WERI-Rb-1 (cell line): ENCODE data around the gene TRIM33.

Experiments
- DNase-seq: peaks from one replicate; pipeline ENCODE4 v3.0.0-alpha.2; 2020
- H3K27ac ChIP-seq: fragments of 250-450 bp; sonication (Bioruptor Pico); 2 replicates; pipeline ENCODE4 v1.5.1; 2020; ENCODE audit warnings: mild to moderate bottlenecking, moderate library complexity
- H3K27me3 ChIP-seq: fragments of 250-450 bp; sonication (Bioruptor Pico); 2 replicates; pipeline ENCODE4 v1.5.1; 2021; ENCODE audit warnings: mild to moderate bottlenecking, low read depth, moderate library complexity; ENCODE audit not compliant: insufficient read depth, severe bottlenecking
- H3K36me3 ChIP-seq: fragments of 250-450 bp; sonication (Bioruptor Pico); 2 replicates; pipeline ENCODE4 v1.5.1; 2020; ENCODE audit warnings: mild to moderate bottlenecking, moderate library complexity
- H3K4me3 ChIP-seq: 2 replicates; pipeline ENCODE4 v1.5.1; 2011; ENCODE audit warnings: low read depth, mild to moderate bottlenecking, control low read depth, low read length
- H3K9me3 ChIP-seq: fragments of 250-450 bp; sonication (Bioruptor Pico); 2 replicates; pipeline ENCODE4 v1.5.1; 2021; ENCODE audit warnings: mild to moderate bottlenecking, moderate library complexity; ENCODE audit not compliant: severe bottlenecking
- TF ChIP-seq, protein P1 (sequence below): IDR thresholded peaks from 2 replicates; pipeline ENCODE4 v1.5.1; 2011; ENCODE audit warnings: low read depth, mild to moderate bottlenecking, control low read depth, inconsistent platforms, low read length

The TRIM33 gene

DNA sequence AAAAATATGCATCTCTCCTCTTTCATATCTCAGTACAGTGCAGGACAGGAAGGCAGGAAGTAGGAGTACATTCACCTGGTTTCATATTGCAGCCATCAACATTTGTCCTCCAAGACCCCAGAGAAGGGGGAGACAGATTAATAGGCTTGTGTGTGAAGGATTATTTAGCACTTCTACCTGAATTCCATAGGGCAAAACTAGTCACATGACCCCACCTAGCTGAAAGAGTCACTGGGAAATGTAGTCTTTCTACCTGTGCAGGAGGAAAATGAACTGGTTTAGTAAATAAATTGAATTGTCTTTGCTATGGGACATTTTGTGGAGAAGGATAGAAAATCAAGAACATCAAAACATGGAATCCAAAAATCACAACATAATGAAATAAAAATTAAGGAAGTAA lies 13.9 kb upstream of the TRIM33 start:
- Histone ChIP-seq H3K36me3 (no peaks in the 10 kb centered on the region), H3K27ac (no peak overlapping the region), H3K9me3 (no peaks in the 10 kb centered on the region), H3K4me3 (no peak overlapping the region), H3K27me3 (no peaks in the 10 kb centered on the region)
- no peak for DNase-seq
- TF ChIP-seq, protein P1, sequence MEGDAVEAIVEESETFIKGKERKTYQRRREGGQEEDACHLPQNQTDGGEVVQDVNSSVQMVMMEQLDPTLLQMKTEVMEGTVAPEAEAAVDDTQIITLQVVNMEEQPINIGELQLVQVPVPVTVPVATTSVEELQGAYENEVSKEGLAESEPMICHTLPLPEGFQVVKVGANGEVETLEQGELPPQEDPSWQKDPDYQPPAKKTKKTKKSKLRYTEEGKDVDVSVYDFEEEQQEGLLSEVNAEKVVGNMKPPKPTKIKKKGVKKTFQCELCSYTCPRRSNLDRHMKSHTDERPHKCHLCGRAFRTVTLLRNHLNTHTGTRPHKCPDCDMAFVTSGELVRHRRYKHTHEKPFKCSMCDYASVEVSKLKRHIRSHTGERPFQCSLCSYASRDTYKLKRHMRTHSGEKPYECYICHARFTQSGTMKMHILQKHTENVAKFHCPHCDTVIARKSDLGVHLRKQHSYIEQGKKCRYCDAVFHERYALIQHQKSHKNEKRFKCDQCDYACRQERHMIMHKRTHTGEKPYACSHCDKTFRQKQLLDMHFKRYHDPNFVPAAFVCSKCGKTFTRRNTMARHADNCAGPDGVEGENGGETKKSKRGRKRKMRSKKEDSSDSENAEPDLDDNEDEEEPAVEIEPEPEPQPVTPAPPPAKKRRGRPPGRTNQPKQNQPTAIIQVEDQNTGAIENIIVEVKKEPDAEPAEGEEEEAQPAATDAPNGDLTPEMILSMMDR: no peak

DNA sequence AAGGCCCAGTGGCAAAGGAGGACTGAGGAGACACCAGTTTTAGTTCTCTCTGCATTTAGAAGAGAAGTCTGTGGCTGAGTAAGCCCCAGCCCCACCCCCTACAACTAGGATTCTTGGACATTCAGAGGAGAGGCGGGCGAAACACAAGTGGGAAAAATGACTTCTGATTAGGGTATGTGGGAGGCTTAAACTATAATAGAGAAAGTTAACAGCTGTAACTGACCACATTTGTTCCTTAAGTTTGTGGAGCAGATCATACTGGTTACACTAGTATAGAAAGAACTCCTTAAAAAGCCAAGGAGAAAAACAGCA lies 11.2 kb upstream of the TRIM33 start:
- TF ChIP-seq, protein P1: no peak
- H3K9me3 ChIP-seq: no peaks in the 10 kb centered on the region
- no peaks in the 10 kb centered on the region for H3K36me3 ChIP-seq
- H3K4me3 ChIP-seq: no peak overlapping the region
- no peak overlapping the region for H3K27ac ChIP-seq
- no peaks in the 10 kb centered on the region for H3K27me3 ChIP-seq
- DNase-seq: no peak

DNA sequence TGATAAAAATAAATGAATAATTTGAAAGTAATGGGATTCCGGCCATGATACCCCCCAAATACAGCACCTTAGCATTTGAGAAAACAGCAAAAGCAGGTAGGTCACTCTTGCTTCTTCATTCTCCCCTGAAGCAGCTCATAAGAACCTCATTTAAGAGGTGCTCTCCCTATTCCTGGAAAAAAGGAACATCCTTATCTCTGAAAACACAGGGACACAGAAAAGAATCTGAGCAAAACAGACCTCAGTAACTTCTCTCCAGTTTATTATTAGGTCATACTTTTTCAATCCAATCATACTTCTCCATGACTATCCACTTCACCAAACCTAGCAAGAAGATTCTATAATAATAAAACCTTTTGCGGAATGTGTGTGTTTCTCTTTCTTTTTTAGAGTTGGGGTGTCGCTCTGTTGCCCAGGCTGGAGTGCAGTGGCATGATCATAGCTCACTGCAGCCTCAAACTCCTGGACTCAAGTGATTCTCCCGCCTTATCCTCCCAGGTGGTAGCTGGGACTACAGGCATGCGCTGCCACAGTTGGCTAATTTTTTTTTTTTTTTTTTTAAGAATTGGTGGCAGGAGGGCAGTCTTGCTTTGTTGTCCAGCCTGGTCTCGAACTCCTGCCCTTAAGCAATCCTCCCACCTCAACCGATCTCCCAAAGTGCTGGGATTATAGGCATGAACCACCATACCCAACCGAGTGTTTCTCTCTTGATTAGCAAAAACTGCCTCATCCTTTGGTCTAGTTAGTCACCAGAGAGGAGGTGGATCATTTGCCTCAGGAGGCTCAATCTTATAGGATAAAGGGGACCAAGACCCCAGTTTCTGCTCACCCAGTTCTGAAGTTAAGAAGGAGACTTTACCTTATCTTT lies 10.6 kb upstream of the TRIM33 start:
- no peaks in the 10 kb centered on the region for H3K9me3 ChIP-seq
- no peak overlapping the region for H3K4me3 ChIP-seq
- no peak for DNase-seq
- no peak overlapping the region for H3K27ac ChIP-seq
- TF ChIP-seq, protein P1: no peak
- no peaks in the 10 kb centered on the region for H3K36me3 ChIP-seq
- H3K27me3 ChIP-seq: no peaks in the 10 kb centered on the region

DNA sequence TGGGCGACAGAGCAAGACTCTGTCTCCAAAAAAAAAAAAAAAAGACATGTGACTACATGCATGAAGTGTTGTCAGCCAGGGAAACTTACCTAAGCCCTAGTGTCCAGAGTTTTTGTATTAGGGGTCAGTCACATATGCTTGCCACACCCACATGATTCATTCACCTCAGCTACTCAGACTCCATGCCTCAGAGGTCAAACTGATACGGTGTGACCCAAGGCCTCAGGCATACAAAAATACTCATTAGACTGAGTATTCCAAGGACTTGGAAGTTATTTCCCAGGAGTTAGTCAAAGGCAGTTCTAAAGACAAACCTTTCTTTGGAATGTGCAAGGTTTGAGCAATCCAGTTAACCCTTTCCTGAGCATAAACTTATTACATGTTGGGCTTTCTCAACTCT lies 6.3 kb upstream of the TRIM33 start:
- Histone ChIP-seq H3K4me3 (no peak overlapping the region), H3K9me3 (no peaks in the 10 kb centered on the region), H3K27me3 (no peaks in the 10 kb centered on the region), H3K27ac (no peak overlapping the region), H3K36me3 (no peaks in the 10 kb centered on the region)
- TF ChIP-seq, protein P1: no peak
- no peak for DNase-seq

DNA sequence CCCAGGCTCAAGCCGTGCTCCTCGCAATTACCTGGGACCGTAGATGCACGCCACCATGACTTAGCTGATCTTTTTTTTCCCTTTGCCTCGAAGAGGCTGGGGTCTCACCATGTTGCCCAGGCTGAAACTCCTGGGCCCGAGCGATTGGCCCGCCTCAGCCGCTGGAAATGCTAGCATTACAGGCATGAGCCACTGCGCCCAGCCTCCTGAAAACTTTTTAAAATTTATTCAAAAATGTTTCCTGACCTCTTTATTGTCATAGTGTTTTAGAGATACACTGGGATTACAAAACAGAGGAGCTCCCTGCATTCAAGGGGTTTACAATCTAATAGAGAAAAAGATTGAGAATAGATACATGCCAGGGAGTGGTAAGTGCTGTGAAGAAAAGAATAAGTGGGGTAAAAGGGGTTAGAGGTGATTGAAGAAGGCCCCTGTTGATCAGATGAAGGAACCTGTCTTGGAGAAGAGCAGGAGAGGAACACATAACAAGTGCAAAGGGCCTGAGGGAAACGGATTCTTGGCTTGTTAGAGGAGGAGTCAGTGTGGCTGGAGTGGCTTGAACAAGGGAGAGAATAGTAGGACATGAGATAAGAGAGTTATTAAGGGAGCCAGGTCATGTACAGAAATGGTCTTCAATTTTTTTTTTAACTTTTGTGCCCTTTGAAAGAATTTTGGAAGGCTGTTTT lies 1.7 kb upstream of the TRIM33 start:
- Histone ChIP-seq H3K27me3 (no peaks in the 10 kb centered on the region), H3K9me3 (no peaks in the 10 kb centered on the region), H3K27ac (no peak overlapping the region), H3K36me3 (peaks cover 14% of the 10 kb centered on the region), H3K4me3 (no peak overlapping the region)
- DNase-seq: no peak
- TF ChIP-seq, protein P1: no peak
